ENCODE measurements around the gene ABCC8. TPM values are rescaled to one million over a fixed set of nuclear protein-coding genes. Genes with fewer than 3 reads are reported as not detected.

Gene ABCC8
- total and polyA plus RNA-seq, 2 experiments from 2014 or later: 2.0 to 3.4 TPM

DNA sequence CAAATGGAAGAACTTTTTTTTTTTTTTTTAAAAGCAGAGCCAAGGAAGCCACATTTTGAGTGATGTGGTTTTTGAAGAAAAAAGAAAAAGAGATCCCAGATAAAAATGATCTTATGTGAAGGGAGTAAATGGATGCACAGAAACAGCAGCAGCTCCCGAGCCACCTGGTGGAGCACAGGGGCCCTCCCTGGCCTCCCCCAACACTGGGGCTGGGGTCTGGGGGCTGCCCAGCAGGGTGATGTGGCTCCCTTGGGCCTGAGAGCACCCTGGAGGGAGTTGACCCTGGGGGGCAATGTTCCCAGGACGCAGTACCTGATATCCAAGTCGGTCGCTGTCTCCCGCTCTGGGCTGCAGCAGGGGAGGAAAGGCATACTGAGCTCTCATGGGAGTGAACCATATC, 61.7 kb downstream of the ABCC8 start (continued):
- no peak for TF ChIP-seq JUNB (IDR thresholded peaks at IDR 0.05; ENCODE audit: unreplicated experiment)
- TF ChIP-seq, protein P1, sequence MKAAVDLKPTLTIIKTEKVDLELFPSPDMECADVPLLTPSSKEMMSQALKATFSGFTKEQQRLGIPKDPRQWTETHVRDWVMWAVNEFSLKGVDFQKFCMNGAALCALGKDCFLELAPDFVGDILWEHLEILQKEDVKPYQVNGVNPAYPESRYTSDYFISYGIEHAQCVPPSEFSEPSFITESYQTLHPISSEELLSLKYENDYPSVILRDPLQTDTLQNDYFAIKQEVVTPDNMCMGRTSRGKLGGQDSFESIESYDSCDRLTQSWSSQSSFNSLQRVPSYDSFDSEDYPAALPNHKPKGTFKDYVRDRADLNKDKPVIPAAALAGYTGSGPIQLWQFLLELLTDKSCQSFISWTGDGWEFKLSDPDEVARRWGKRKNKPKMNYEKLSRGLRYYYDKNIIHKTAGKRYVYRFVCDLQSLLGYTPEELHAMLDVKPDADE (IDR thresholded peaks at IDR 0.05): no peak

DNA sequence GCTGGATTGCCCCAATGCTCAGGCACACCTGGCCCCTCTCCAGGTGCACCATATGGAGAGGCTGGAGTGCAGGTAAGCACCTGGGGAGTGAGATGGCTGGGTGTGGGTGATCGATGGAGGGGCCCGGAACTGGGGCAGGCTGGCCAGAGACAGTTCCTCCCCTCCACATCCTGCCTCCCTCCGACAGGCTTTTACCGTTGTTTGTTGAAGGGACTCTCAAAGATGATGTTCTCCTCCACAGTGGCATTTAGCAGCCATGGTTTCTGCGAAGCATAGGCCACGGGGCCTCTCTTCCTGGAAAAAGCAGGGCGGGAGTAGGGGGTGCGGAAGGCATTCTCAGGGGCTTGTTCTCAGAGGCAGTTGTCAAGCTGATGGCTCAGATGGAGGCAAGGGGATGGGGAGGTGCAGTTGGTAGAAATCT, 62.3 kb downstream of the ABCC8 start:
- H3K27me3 Mint-ChIP-seq (ENCODE audit: insufficient read depth, low read depth, poor library complexity): peaks cover 12% of the 10 kb centered on the region
- no peaks in the 10 kb centered on the region for H3K36me3 ChIP-seq (ENCODE audit: insufficient read depth)
- TF ChIP-seq, protein P2, sequence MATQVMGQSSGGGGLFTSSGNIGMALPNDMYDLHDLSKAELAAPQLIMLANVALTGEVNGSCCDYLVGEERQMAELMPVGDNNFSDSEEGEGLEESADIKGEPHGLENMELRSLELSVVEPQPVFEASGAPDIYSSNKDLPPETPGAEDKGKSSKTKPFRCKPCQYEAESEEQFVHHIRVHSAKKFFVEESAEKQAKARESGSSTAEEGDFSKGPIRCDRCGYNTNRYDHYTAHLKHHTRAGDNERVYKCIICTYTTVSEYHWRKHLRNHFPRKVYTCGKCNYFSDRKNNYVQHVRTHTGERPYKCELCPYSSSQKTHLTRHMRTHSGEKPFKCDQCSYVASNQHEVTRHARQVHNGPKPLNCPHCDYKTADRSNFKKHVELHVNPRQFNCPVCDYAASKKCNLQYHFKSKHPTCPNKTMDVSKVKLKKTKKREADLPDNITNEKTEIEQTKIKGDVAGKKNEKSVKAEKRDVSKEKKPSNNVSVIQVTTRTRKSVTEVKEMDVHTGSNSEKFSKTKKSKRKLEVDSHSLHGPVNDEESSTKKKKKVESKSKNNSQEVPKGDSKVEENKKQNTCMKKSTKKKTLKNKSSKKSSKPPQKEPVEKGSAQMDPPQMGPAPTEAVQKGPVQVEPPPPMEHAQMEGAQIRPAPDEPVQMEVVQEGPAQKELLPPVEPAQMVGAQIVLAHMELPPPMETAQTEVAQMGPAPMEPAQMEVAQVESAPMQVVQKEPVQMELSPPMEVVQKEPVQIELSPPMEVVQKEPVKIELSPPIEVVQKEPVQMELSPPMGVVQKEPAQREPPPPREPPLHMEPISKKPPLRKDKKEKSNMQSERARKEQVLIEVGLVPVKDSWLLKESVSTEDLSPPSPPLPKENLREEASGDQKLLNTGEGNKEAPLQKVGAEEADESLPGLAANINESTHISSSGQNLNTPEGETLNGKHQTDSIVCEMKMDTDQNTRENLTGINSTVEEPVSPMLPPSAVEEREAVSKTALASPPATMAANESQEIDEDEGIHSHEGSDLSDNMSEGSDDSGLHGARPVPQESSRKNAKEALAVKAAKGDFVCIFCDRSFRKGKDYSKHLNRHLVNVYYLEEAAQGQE (IDR thresholded peaks at IDR 0.05; ENCODE audit: unreplicated experiment): no peak
- TF ChIP-seq POLR2AphosphoS5 (IDR thresholded peaks at IDR 0.05; ENCODE audit: low read depth): no peak
- TF ChIP-seq ZNF331 (CRISPR knock-in tag; IDR thresholded peaks at IDR 0.05; ENCODE audit: low read depth): no peak
- TF ChIP-seq EZH2phosphoT487 (IDR thresholded peaks at IDR 0.05; ENCODE audit: unreplicated experiment): no peak
- TF ChIP-seq, protein P3, sequence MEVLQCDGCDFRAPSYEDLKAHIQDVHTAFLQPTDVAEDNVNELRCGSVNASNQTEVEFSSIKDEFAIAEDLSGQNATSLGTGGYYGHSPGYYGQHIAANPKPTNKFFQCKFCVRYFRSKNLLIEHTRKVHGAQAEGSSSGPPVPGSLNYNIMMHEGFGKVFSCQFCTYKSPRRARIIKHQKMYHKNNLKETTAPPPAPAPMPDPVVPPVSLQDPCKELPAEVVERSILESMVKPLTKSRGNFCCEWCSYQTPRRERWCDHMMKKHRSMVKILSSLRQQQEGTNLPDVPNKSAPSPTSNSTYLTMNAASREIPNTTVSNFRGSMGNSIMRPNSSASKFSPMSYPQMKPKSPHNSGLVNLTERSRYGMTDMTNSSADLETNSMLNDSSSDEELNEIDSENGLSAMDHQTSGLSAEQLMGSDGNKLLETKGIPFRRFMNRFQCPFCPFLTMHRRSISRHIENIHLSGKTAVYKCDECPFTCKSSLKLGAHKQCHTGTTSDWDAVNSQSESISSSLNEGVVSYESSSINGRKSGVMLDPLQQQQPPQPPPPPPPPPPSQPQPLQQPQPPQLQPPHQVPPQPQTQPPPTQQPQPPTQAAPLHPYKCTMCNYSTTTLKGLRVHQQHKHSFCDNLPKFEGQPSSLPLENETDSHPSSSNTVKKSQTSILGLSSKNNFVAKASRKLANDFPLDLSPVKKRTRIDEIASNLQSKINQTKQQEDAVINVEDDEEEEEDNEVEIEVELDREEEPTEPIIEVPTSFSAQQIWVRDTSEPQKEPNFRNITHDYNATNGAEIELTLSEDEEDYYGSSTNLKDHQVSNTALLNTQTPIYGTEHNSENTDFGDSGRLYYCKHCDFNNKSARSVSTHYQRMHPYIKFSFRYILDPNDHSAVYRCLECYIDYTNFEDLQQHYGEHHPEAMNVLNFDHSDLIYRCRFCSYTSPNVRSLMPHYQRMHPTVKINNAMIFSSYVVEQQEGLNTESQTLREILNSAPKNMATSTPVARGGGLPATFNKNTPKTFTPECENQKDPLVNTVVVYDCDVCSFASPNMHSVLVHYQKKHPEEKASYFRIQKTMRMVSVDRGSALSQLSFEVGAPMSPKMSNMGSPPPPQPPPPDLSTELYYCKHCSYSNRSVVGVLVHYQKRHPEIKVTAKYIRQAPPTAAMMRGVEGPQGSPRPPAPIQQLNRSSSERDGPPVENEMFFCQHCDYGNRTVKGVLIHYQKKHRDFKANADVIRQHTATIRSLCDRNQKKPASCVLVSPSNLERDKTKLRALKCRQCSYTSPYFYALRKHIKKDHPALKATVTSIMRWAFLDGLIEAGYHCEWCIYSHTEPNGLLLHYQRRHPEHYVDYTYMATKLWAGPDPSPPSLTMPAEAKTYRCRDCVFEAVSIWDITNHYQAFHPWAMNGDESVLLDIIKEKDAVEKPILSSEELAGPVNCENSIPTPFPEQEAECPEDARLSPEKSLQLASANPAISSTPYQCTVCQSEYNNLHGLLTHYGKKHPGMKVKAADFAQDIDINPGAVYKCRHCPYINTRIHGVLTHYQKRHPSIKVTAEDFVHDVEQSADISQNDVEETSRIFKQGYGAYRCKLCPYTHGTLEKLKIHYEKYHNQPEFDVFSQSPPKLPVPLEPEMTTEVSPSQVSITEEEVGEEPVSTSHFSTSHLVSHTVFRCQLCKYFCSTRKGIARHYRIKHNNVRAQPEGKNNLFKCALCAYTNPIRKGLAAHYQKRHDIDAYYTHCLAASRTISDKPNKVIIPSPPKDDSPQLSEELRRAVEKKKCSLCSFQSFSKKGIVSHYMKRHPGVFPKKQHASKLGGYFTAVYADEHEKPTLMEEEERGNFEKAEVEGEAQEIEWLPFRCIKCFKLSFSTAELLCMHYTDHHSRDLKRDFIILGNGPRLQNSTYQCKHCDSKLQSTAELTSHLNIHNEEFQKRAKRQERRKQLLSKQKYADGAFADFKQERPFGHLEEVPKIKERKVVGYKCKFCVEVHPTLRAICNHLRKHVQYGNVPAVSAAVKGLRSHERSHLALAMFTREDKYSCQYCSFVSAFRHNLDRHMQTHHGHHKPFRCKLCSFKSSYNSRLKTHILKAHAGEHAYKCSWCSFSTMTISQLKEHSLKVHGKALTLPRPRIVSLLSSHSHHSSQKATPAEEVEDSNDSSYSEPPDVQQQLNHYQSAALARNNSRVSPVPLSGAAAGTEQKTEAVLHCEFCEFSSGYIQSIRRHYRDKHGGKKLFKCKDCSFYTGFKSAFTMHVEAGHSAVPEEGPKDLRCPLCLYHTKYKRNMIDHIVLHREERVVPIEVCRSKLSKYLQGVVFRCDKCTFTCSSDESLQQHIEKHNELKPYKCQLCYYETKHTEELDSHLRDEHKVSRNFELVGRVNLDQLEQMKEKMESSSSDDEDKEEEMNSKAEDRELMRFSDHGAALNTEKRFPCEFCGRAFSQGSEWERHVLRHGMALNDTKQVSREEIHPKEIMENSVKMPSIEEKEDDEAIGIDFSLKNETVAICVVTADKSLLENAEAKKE (CRISPR knock-in tag; IDR thresholded peaks at IDR 0.05): no peak
- TF ChIP-seq, protein P4, sequence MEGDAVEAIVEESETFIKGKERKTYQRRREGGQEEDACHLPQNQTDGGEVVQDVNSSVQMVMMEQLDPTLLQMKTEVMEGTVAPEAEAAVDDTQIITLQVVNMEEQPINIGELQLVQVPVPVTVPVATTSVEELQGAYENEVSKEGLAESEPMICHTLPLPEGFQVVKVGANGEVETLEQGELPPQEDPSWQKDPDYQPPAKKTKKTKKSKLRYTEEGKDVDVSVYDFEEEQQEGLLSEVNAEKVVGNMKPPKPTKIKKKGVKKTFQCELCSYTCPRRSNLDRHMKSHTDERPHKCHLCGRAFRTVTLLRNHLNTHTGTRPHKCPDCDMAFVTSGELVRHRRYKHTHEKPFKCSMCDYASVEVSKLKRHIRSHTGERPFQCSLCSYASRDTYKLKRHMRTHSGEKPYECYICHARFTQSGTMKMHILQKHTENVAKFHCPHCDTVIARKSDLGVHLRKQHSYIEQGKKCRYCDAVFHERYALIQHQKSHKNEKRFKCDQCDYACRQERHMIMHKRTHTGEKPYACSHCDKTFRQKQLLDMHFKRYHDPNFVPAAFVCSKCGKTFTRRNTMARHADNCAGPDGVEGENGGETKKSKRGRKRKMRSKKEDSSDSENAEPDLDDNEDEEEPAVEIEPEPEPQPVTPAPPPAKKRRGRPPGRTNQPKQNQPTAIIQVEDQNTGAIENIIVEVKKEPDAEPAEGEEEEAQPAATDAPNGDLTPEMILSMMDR (conservative IDR thresholded peaks at IDR 0.05; ENCODE audit: low read depth in 2 of 2): no peak
- no peak for TF ChIP-seq JUNB (IDR thresholded peaks at IDR 0.05; ENCODE audit: unreplicated experiment)
- ATAC-seq (no peak), DNase-seq (ENCODE audit: low spot score) (no peak)
- no peaks in the 10 kb centered on the region for H3F3A ChIP-seq (replicated peaks; ENCODE audit: low read depth)
- H3K4me1 ChIP-seq (ENCODE audit: insufficient read depth): peaks cover 2% of the 10 kb centered on the region; the same call in 1 of the 2 replicates
- no peaks in the 10 kb centered on the region for H3K9me3 Mint-ChIP-seq
- H3K36me3 Mint-ChIP-seq (ENCODE audit: low read depth): no peaks in the 10 kb centered on the region
- H3K4me2 ChIP-seq: no peak overlapping the region
- no peak overlapping the region for H3K4me3 ChIP-seq
- no peaks in the 10 kb centered on the region for H3K27me3 ChIP-seq (ENCODE audit: insufficient read depth)
- H3K27ac Mint-ChIP-seq: no peak overlapping the region
- H3K4me1 Mint-ChIP-seq: peaks cover 16% of the 10 kb centered on the region
- H4K20me1 ChIP-seq (replicated peaks; ENCODE audit: insufficient read depth): no peaks in the 10 kb centered on the region
- no peak overlapping the region for H2AFZ ChIP-seq
- H3K79me2 ChIP-seq (replicated peaks; ENCODE audit: insufficient read depth): no peaks in the 10 kb centered on the region
- H3K4me3 Mint-ChIP-seq: no peak overlapping the region
- no peak overlapping the region for H3K27ac ChIP-seq (ENCODE audit: low read depth)
- no peaks in the 10 kb centered on the region for H3K9me2 ChIP-seq (ENCODE audit: insufficient read depth)
